Thoracic aorta (tissue), 2 donors: Measurements from ENCODE around the gene NBPF1. TPM values are rescaled to one million over a fixed set of nuclear protein-coding genes. Genes with fewer than 3 reads are reported as not detected.
"Not testable (repeated sequence)": the region's sequence is repeated elsewhere in the genome, so short reads cannot be mapped to it uniquely, and the experiment has no call there.

Source experiments
- ATAC-seq: fragments of 150-250 bp; one replicate; pipeline ENCODE4 v1.8.0; 2017; ENCODE audit warnings: low read depth; ENCODE audit not compliant: insufficient number of reproducible peaks, low FRiP score
- DNase-seq: peaks from one replicate; pipeline ENCODE4 v3.0.0-alpha.2; 2020; ENCODE audit warnings: low spot score
- H3K27ac ChIP-seq, 2 donors: fragments of 200-600 bp; sonication (generic); 1 replicate in 1 of 2; 2 replicates in 1 of 2; pipeline ENCODE4 v1.5.1; 2016; ENCODE audit warnings: mild to moderate bottlenecking in 2 of 2, moderate library complexity in 2 of 2
- H3K27me3 ChIP-seq: fragments of 200-600 bp; sonication (generic); replicated peaks from 2 replicates; pipeline ENCODE4 v1.6.0; 2016; ENCODE audit warnings: mild to moderate bottlenecking; ENCODE audit not compliant: insufficient read depth
- H3K36me3 ChIP-seq: fragments of 200-600 bp; sonication (generic); one replicate; pipeline ENCODE4 v1.5.1; 2016
- H3K4me1 ChIP-seq, 2 donors: fragments of 200-600 bp; sonication (generic); 1 replicate in 1 of 2; 2 replicates in 1 of 2; pipeline versions ENCODE4 v1.5.1 to v1.6.0; 2016; ENCODE audit warnings: low read depth in 2 of 2, mild to moderate bottlenecking in 1 of 2; ENCODE audit not compliant: control insufficient read depth in 1 of 2
- H3K4me3 ChIP-seq: fragments of 200-600 bp; sonication (generic); 2 replicates; pipeline ENCODE4 v1.5.1; 2016; ENCODE audit warnings: mild to moderate bottlenecking
- H3K9me3 ChIP-seq: fragments of 200-600 bp; sonication (generic); 2 replicates; pipeline ENCODE4 v1.5.1; 2016
- CTCF ChIP-seq: fragments of 200-600 bp; sonication (generic); IDR thresholded peaks from one replicate; pipeline ENCODE4 v1.5.1; 2019; ENCODE audit warnings: antibody characterized with exemption
- total RNA-seq, 2 donors: library from RNA; depleted of rRNA; stranded (reverse); fragments of >200 nt; gene quantifications; one replicate each; pipeline versions ENCODE4 v1.1.0 to v1.2.3, GENCODE V29; 2016

Gene NBPF1
- total RNA-seq, 2 donors from 2014 or later = 21.0 to 63.2 TPM

DNA sequence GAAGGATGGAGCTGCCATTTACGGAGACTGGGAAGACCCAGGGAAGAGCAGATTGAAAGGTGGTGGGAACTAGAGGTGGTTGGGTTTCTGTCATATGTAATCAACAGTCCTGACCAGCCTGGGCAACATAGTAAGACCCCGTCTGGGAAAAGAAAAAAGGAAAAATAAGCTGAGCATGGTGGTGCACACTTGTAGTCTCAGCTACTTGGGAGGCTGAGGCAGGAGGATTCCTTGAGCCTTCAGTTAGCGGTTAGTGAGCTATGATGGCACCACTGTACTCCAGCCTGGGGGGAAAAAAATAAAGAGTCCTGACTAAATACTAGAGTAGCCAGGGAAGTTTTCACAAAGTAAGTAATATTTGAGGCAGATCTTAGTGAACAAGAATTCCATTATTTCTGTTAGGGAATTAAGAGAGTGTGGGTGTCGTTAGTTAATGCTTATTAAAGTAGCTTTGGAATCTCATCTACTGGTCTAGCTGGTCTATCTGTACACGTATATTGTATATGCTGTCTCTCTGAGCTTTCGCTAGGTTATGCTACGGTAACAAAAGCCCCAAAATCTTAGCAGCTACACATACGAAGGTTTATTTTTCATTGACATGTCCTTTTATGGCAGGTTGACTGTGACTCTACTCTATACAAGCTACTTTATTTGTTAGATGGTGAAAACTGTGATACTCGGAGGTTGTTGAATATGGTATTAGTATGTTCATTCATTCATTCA is 4.4 kb downstream of the NBPF1 start:
- no peak for TF ChIP-seq CTCF
- DNase-seq = no peak
- Histone ChIP-seq H3K27ac (no peak overlapping the region), H3K4me1 (peaks cover 15 to 40% of the 10 kb centered on the region in 2 donors), H3K9me3 (no peaks in the 10 kb centered on the region), H3K36me3 (peaks cover 17% of the 10 kb centered on the region), H3K27me3 (no peaks in the 10 kb centered on the region), H3K4me3 (no peak overlapping the region)
- ATAC-seq = no peak

DNA sequence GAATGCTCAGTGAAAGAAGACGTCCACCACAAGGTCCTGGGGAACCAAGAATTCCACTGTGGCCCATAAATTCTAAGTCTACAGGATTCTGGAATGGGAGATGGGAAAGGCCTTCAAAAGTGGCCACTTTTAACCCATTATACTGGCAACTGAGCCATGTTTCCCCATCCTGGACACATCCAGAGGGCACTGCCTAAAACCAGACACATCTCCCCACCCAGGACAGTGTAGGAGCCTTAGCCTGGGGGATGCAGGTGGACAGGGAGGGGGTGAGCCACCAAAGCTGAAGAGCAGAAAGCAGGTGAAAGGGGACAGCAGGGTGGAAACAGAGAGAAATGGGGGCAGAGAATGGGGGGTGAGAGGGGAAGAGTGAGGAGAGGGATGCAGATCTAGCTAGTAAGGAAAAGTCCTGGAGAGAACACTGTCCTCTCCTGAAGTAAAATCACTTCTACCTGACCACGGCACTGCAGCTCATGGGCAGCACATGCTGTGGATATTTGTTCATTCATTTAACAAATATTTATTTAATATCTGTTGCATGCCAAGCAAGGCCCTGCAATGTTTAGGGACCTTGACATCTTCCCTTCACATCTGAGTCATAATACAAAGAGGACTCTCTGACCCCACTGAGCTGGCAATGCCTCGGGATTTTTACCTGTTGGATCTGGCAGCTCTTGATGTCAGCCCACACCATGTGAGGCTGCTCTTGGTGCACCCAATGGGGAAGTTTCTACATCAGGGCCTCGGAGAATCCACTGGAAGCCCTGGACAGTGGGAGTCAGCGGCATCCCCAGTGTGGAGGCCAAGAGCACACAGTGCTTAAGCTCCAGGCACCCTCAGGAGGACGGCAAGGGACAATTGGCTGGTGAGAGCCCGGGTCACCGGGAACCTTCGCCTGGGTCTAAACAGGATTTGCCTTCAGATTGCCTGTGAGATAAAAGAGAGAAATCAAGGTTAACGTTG is 5.2 kb downstream of the NBPF1 start:
- not testable (repeated sequence) for H3K9me3 ChIP-seq, H3K27me3 ChIP-seq, H3K27ac ChIP-seq, H3K4me3 ChIP-seq, DNase-seq, ATAC-seq
- H3K4me1 ChIP-seq = peaks cover 11 to 35% of the 10 kb centered on the region in 2 donors
- peaks cover 17% of the 10 kb centered on the region for H3K36me3 ChIP-seq

DNA sequence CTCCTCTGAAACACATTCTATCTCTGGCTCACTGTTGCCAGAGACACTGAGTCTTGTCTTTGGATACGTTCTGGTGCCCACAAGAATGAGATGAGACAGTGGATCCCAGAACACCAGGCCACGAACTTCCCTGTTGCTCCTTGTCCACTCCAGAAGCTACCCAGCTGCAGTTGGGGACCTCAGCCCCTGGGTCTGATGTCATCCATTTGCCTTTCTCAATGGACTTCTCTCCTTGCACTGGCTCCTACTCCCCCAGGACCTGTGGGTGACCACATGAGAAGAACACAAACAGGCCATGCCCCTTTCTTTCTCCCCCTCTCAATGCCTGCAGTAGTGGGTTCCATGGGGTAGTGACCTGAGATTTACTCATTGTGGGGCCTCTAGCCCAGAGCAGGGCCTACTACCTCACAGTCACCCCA is 5.9 kb downstream of the NBPF1 start:
- no peak for ATAC-seq
- no peak overlapping the region for H3K4me3 ChIP-seq
- no peak for DNase-seq
- H3K9me3 ChIP-seq = no peaks in the 10 kb centered on the region
- no peak for TF ChIP-seq CTCF
- peaks cover 17% of the 10 kb centered on the region for H3K36me3 ChIP-seq
- peaks cover 9 to 33% of the 10 kb centered on the region in 2 donors for H3K4me1 ChIP-seq
- no peaks in the 10 kb centered on the region for H3K27me3 ChIP-seq
- no peak overlapping the region for H3K27ac ChIP-seq

- H3K27me3 ChIP-seq, H3K27ac ChIP-seq, H3K4me3 ChIP-seq, DNase-seq, H3K9me3 ChIP-seq, ATAC-seq: not testable (repeated sequence)
- peaks cover 17% of the 10 kb centered on the region for H3K36me3 ChIP-seq
- H3K4me1 ChIP-seq = peaks cover 3 to 27% of the 10 kb centered on the region in 2 donors
Observed at GRCh38 chr1:16606666-16607432, 6.5 kb downstream of the NBPF1 start.

DNA sequence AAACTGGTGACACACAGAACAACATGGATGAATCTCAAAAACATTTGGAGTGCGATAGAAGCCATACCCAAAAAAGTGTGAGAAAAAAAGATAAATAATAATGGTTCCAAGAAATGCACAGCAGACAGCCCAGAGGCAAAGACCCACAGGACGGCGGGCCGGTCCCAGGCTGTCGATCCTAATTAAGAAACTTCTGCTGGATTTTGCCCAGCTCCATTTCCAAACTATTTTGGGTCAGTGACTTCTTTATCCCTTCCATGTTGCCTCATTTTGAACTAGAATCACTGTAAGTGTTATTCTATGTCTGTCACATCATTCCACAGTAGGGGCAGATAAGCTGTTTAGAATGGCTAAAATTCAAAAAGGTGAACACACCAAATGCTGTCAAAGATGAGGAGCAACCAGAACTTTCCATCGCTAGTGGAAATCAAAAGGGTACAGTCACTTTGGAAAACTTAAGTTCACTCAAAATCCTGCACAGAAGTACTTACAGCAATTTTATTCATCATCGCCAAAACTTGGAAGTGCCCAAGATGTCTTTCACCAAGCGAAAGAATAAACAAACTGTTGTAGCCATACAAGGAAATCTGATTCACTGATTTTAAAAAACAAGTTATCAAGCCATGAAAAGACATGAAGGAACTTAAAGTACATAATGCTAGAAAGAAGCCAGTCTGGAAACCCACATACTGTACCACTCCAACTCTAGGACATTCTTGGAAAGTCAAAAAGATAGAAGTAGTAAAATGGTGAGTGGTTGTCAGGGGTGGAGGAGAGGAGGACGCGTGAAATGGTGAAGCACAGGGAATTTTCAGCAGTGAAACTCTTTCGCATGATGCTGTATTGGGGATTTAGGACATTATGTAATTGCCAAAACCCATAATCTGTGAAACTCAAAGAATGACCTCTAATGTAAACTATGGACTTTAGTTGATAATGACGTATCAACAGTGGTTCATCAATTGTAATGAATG is 7.5 kb downstream of the NBPF1 start:
- DNase-seq (no peak), ATAC-seq (peak; percentile 28)
- Histone ChIP-seq H3K4me3 (no peak overlapping the region), H3K4me1 (peaks cover 0 to 21% of the 10 kb centered on the region in 2 donors), H3K36me3 (peaks cover 17% of the 10 kb centered on the region), H3K9me3 (no peaks in the 10 kb centered on the region), H3K27ac (peak overlapping the region; percentile 2 to 6), H3K27me3 (no peaks in the 10 kb centered on the region)
- no peak for TF ChIP-seq CTCF
